Vagina (tissue), 2 donors: ENCODE measurements around the gene SLC39A1.

ENCODE experiments used
- POLR2A ChIP-seq, 2 donors: fragments of 450-650 bp; IDR thresholded peaks; one replicate each; pipeline ENCODE4 v1.6.1; 2017; ENCODE audit warnings: antibody characterized with exemption in 2 of 2, mild to moderate bottlenecking in 2 of 2, moderate library complexity in 2 of 2
- POLR2AphosphoS5 ChIP-seq, 2 donors: sonication (generic); formaldehyde crosslinking; IDR thresholded peaks; one replicate each; pipeline ENCODE4 v1.9.0; 2017; ENCODE audit warnings: antibody characterized with exemption in 2 of 2, mild to moderate bottlenecking in 2 of 2, low read depth in 1 of 2; ENCODE audit not compliant: insufficient read depth in 1 of 2
- TF ChIP-seq, protein P1 (sequence below), 3 experiments: fragments of 450-650 bp in 2 of 3; fragments of 200-600 bp in 1 of 3; sonication (generic) in 1 of 3; IDR thresholded peaks; one replicate each; pipeline ENCODE4 v1.5.1; 2017 to 2019; ENCODE audit warnings: antibody characterized with exemption in 3 of 3, mild to moderate bottlenecking in 2 of 3, moderate library complexity in 2 of 3

DNA sequence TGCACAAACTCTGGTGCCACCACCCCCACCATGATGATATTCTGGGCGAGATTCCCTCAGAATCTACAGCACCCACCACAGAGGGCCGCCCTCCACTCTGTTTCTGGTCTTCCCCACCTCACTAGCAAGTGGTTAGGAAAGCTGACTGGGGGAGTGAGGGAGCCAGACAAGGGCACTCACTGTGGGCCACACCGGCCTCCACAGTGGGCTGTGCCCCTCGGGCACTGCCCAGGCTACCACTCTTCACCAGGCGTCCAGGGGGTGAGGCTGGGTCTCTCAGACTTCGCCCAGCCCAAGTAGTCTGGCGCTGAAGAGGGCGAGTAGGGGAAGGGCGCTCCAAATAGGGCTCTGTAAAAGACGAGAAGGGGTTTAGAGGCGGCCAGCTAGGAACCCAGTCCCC lies 29.4 kb downstream of the SLC39A1 start:
- TF ChIP-seq, protein P1, sequence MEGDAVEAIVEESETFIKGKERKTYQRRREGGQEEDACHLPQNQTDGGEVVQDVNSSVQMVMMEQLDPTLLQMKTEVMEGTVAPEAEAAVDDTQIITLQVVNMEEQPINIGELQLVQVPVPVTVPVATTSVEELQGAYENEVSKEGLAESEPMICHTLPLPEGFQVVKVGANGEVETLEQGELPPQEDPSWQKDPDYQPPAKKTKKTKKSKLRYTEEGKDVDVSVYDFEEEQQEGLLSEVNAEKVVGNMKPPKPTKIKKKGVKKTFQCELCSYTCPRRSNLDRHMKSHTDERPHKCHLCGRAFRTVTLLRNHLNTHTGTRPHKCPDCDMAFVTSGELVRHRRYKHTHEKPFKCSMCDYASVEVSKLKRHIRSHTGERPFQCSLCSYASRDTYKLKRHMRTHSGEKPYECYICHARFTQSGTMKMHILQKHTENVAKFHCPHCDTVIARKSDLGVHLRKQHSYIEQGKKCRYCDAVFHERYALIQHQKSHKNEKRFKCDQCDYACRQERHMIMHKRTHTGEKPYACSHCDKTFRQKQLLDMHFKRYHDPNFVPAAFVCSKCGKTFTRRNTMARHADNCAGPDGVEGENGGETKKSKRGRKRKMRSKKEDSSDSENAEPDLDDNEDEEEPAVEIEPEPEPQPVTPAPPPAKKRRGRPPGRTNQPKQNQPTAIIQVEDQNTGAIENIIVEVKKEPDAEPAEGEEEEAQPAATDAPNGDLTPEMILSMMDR (IDR thresholded peaks at IDR 0.05): no peak
- TF ChIP-seq POLR2A (IDR thresholded peaks at IDR 0.05): no peak
- TF ChIP-seq POLR2AphosphoS5 (IDR thresholded peaks at IDR 0.05; ENCODE audit: insufficient read depth in 1 of 2, low read depth in 1 of 2): no peak
